Measurements from ENCODE around the gene APEX1.
"Not testable (repeated sequence)": the region's sequence is repeated elsewhere in the genome, so short reads cannot be mapped to it uniquely, and the experiment has no call there.

Gene APEX1

DNA sequence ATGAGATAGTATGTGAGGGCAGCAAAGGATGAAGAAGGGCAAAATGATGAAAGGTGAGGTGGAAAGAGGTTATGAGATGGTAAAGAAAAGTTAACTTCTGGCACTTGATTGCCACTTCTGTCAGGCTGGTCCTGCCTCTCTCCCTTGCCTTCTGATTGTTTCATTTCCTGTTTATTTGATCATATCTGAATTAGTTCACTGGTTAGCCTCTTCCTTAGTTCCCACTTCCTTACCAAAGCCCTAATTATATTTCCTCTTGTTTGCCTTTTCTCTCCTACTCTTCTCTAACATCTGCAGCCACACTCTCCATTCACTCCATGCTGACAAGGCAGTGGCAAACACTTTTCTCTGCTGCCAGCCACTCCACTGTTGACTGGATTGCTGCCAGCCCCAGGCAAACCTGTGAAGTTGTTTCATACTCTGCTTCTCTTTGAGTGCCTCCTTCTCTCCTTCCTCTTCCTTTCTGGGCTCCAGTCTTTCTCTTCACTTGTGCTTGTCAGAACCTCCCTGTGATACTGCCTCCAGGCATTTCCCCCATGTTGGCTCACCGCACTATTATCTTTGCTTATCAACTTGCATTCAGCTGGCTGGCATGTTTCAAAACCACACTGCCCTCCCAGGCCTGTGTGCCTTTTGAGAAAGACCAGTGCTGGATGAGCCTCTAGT is 22.3 kb downstream of the APEX1 start:
- DNase-seq = peak; percentile 22

DNA sequence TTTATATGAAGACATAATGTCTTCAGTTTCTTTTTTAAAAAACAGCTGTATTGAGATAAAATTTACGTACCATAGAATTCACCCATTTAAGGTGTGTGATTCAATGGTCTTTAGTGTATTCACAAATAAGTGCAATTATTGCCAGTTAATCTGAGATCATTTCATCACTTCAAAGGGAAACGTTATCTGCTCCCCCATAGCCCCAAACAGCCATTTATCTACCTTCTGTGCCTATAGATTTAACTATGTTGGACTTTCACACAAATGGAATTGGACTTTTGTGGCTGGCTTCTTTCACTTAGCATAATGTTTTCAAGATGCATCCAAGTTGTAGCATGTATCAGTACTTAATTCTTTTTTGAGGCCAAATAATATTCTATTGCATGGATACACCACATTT is 23.9 kb downstream of the APEX1 start:
- DNase-seq = no peak

DNA sequence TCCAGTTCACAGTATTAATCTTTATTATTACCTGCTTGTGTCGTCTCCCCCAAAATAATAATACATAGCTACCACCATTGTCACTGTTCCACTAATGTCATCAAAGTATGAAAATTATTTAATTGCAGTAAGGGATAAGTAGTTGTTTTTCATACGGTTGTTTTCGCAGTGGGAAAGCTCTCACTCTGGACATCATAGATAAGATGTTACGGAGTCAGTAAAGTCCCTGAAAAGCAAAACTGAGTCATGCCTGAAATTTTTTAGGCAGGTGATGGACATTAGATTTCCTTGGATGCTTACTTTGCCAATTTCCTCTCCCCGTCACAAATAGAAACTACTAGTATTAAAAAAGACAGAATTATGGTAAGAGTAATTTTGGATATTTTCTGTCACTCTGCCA is 27.4 kb downstream of the APEX1 start:
- DNase-seq = no peak

DNA sequence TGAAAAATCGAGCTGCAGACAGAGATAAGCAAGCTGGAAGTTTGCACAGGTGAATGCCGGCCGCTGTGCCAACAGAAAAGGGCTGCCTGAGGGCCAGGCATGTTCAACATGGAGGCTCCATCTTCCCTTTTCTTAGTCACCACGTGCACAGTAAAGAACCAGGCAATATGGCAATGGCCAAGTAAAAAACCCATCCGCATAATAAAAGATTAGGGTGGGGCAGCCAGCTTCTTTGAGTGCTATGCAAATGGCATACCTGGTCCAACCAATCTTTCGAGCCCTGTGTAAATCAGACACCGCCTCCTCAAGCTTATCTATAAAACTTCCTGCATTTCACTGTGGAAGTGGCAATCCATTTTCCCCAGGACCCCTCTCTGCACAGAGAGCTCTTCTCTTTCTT is 30.9 kb downstream of the APEX1 start:
- no peak for DNase-seq

DNA sequence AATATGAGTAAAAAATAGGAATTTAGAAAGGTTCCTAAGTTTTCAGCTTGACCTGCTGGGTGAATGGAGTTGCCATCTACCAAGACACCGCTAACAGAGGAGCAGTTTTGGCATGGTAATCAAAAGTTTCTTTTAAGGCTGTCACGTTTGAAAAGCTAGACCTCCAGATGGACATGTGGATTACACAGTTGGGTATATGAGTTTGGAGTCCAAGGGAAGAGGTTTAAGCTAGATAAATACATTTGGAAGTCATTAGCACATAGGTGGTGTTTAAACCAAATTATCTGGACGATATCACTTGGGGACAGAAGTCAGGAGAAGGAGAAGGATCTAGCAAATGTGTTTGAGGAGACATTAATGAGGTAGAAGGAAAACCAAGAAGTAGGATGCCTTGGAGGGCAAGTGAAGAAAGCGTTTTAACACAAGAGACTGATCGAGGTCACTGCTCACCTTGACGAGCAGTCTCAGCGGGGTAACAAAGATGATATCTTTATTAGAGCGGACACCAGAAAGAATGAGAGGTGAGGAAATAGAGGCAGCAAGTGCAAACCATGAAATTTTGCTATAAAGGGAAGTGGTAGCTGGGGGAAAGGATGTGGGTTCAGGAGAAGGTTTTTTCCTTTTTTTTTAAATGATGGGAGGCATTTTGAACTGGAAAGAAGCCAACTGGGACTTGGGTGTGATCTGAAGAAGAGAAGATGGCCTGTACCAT is 31.8 kb downstream of the APEX1 start:
- DNase-seq = no peak

DNA sequence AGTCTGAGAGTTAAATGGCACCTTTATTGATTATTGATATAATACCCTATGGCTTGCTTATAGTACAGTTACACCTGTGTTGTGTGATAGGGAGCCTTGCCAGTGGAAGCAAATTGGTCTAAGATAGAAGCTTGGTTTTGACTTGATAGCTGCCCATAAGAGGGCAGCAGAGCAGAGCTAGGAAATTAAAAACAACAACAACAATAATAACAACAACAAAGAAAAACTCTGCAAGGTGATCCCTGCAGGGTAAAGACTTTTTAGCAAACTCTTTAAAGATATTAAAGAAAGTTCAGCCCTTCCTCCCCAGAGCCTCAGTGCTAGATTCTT is 32.3 kb downstream of the APEX1 start:
- DNase-seq = no peak

DNA sequence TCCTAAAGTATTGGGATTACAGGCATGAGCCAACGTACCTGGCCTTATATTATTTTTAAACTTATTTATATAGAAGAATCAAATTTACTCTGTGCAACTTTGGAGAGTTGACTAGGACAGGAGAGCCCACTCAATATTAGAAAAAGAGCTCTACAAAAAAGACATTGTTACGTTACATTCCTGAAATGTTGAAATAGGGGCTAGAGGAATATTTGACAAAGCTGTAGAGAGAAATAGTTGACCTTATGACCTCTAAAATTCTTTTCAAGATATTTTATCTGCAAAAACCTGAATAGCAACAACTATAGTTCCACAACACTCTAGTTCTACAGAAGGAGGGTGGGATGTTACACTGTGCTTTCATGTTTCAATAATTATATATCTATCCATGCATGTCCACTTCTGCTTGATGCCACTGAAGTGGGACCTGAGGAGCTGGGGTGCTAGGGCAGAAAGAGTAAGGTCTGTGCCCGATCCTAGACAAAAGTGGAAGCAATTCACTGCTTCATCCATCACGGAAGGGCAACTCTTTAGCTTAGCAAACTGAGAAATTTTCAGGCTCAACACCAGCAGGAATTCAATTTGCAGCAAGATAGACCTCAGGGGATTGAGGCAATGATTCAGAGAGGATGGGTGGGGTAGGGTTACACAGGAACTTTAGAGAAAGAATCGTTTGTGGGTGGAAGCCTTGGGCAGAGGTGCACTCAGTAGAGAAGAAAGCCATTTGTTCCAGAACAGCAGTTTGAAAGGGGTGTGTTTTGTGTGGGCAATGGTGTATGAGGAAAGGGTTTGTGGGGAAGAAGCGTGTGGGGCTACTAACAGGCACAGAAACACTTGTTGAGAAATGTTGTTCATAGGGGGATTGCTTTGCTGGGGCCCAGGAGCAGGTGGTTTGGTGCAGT is 34.3 kb downstream of the APEX1 start:
- DNase-seq = peak; percentile 13

DNA sequence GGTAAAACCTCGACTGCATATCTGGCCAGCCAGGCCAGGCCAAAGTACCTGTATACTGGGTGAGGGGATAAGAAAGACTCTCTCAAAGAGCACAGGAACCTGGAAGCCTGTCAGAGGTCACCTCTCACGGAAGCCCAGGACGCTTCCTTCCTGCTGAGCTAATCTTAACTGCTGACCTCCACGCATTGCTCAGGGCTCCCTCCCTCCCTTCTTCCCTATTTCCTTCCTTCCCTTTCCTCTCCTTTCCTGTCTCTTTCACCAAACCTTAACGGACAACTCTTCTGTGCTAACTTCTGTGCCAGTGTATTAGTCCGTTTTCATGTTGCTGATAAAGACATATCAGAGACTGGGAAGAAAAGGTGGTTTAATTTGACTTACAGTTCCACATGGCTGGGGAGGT is 35.5 kb downstream of the APEX1 start:
- no peak for DNase-seq

DNA sequence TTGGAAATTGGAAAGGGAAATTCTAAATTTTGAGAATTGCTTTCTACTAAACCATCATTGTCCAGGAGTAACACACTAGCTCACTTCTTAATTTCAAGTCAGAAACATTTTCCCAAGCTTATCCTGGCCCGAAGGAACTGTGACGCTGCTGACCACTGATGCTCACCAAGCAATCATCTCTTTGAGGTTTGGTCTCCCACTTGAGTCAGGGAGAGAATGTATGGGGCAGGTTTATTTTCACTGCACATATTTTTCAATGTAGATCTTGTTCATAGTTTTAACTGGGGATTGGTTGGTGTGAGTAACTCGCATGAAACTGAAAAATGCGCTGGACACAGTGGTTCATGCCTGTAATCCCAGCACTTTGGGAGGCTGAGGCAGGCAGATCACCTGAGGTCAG is 37.5 kb downstream of the APEX1 start:
- no peak for DNase-seq

DNA sequence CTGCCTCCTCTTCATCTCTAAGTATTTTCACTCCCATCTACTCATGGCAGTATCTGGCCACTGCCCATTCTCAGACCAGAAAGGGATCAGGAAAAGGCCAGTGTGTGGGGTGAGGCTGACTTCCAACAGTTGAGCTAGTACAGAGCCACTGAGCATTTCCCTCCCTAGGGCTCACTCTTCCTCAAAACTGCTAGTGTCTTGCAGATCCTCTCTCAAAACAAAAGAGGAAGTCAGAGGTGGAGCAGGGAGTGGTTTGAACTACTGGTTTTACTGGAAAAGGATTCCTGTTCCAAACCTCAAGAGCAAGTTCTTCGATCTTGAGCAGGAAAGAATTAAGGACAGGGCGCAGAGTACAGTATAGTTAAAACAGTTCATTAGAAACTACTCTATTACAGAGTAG is 38.6 kb downstream of the APEX1 start:
- DNase-seq = no peak

DNA sequence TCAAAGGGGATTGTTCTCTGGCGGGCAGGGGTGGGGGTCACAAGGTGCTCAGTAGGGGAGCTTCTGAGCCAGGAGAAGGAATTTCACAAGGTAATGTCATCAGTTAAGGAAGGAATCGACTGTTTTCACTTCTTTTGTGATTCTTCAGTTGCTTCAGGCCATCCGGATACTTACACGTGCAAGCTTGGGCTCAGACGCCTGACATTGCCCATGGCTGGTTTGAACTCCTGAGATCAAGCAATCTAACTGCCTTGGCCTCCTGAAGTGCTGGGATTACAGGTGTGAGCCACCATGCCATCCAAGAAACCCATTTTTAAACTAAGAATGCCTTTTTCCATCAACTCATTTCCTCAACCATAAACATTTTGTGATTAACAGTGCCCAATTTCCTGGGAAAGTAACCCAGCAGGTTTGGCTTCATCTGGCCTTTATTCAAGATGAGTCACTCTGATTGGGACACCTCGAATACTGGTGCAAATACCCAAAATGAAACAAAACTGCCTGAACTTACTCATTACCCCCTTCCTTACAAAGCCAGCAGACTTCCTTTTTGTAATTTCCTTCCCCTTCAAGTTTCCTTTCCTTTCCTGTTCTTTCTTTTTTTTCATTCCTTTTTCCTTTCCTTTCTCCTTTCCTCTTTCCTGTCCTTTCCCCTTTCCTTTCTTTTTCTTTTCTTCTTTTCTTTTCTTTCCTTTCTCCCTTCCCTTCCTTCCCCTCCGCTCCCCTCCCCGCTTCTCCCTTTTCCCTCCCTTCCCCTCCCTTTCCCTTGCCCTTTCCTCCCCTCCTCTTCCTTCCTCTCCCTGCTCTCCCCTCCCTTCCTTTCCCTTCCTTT is 40.1 kb downstream of the APEX1 start:
- no peak for DNase-seq

DNA sequence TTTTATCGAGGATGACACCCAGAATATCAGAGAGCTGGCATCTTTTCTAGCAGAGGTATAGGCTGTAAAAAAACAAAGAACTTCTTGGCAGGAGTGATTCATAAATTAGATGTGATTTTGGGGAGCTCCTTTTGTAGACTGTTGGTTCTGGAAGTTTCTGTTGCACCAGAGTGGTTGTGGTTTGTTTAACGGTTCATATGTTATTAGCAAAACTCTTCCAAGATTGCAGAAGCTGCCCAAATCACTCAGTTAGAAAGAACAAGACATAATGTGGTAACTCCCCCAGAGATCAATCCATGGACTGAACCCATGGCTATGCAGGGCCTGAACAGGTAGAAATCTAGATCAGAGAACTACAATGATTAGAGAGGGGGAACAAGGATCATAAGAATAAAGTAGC is 43.6 kb downstream of the APEX1 start:
- DNase-seq = no peak

DNA sequence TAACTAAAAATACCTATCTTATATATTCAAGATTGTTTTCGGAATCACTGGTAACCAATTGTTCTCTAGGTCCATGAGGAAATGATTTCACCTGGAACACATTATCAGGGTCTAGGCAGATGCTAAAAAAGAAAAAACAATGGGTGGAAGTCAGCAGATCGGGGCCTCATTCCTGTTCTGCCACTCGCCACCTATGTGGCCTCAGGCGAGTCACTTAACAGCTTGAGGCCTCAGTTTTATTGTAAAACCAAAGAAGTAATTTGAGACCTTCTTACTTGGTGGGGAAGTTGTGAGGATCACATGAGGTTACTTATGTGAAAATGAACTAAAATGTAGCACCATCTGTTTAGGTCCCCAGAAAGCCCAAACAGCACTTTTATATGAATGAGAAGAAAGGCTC is 44.1 kb downstream of the APEX1 start:
- DNase-seq = no peak

DNA sequence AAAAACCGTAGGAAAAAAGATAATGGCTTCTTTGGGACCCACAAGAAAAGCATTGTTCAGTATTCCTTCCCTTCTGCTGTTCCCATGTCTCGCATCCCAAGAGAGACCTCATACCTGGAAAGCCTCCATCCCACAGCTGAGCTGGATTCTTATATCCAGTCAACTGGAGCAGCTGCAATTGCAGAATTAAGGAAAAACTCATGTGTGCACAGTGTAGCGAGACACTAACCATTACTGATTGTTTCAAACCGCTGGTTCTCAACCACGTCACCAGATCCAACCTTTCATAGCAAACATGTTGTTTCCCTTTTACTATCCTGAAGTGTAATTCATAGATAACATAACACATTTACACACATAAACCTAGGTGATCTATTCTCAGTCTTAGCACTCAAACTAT is 44.9 kb downstream of the APEX1 start:
- DNase-seq = no peak

DNA sequence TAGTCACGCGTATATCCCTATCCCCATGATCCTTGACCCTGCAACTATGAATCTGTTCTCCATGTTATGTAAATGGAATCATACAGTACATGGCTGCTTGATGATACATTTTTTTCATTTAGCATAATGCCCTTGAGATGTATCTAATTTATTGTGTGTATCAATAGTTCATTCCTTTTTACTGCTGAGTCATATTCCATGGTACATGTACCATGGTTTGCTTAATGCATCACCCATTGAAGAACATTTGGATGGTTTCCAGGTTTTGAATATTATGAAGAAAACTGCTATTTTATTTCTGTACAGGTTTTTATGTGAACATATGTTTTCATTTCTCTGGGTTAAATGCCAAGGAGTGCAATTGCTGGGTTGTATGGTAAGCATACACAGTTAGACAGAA is 46.3 kb downstream of the APEX1 start:
- no peak for DNase-seq

DNA sequence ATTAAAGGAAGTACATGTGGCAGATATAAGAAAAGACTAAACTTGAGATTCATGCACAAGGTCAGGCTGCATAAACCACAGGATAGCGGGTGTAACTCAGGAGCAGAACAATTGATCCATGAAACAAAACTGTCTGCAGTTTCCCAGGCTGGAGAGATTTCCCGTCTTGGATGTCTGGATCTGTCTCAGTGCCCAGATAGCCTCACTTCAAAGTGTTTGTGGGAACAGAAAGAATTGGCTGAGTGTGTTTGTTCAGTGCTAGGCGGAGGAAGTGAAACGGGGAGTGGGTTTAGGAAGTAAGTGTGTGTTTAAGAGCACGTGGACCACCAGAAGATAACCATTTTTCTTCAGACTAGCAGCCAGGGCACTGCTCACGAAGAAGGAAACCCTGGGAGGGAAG is 48.9 kb downstream of the APEX1 start:
- DNase-seq = no peak

DNA sequence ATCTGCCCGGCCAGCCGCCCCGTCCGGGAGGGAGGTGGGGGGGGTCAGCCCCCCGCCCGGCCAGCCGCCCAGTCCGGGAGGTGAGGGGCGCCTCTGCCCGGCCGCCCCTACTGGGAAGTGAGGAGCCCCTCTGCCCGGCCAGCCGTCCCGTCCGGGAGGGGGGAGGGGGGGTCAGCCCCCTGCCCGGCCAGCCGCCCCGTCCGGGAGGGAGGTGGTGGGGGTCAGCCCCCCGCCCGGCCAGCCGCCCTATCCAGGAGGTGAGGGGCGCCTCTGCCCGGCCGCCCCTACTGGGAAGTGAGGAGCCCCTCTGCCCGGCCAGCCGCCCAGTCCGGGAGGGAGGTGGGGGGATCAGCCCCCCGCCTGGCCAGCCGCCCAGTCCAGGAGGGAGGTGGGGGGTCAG is 51.2 kb downstream of the APEX1 start:
- not testable (repeated sequence) for DNase-seq

DNA sequence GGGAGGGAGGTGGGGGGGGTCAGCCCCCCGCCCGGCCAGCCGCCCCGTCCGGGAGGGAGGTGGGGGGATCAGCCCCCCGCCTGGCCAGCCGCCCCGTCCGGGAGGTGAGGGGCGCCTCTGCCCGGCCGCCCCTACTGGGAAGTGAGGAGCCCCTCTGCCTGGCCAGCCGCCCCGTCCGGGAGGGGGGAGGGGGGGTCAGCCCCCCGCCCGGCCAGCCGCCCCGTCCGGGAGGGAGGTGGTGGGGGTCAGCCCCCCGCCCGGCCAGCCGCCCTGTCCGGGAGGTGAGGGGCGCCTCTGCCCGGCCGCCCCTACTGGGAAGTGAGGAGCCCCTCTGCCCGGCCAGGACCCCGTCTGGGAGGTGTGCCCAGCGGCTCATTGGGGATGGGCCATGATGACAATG is 51.7 kb downstream of the APEX1 start:
- not testable (repeated sequence) for DNase-seq

All from activated effector memory CD4-positive, alpha-beta T cell treated with Interleukin-2 at 50 U/mL for 16 hours (primary cell).